Gastroesophageal sphincter (tissue), 4 donors: ENCODE data around the gene MYO9B. TPM values are rescaled to one million over a fixed set of nuclear protein-coding genes. Genes with fewer than 3 reads are reported as not detected.

Source experiments
- ATAC-seq: fragments of 150-250 bp; one replicate; pipeline ENCODE4 v1.9.1; 2016; ENCODE audit warnings: mild to moderate bottlenecking, moderate library complexity
- H3K27ac ChIP-seq, 4 donors: fragments of 200-600 bp; sonication (generic) in 3 of 4; 1 replicate in 3 of 4; 2 replicates in 1 of 4; pipeline ENCODE4 v1.5.1; 2016 to 2019
- H3K27me3 ChIP-seq: fragments of 200-600 bp; sonication (generic); one replicate; pipeline ENCODE4 v1.5.1; 2019
- H3K36me3 ChIP-seq, 2 donors: fragments of 200-600 bp; sonication (generic); one replicate each; pipeline ENCODE4 v1.5.1; 2019; ENCODE audit warnings: control low read depth in 1 of 2
- H3K4me1 ChIP-seq, 3 donors: fragments of 200-600 bp; sonication (generic); 1 replicate in 2 of 3; 2 replicates in 1 of 3; pipeline ENCODE4 v1.5.1; 2016 to 2019; ENCODE audit warnings: control low read depth in 2 of 3
- H3K4me3 ChIP-seq, 2 donors: fragments of 200-600 bp; sonication (generic); one replicate each; pipeline ENCODE4 v1.5.1; 2019; ENCODE audit warnings: mild to moderate bottlenecking in 1 of 2, moderate library complexity in 1 of 2
- H3K9me3 ChIP-seq, 3 donors: fragments of 200-600 bp; sonication (generic); one replicate each; pipeline ENCODE4 v1.5.1; 2017 to 2019; ENCODE audit warnings: control low read depth in 2 of 3
- EP300 ChIP-seq: sonication (generic); formaldehyde crosslinking; IDR thresholded peaks from one replicate; pipeline ENCODE4 v1.6.1; 2017; ENCODE audit warnings: antibody characterized with exemption, mild to moderate bottlenecking
- POLR2A ChIP-seq, 2 donors: fragments of 450-650 bp; IDR thresholded peaks; one replicate each; pipeline ENCODE4 v1.6.1; 2017; ENCODE audit warnings: antibody characterized with exemption in 2 of 2, mild to moderate bottlenecking in 2 of 2, moderate library complexity in 1 of 2
- POLR2AphosphoS5 ChIP-seq: sonication (generic); formaldehyde crosslinking; IDR thresholded peaks from one replicate; pipeline ENCODE4 v1.6.1; 2017; ENCODE audit warnings: antibody characterized with exemption
- WGBS, 2 donors: methylation state at CpG; one replicate each; pipeline ENCODE4 v1.1.5; 2018; ENCODE audit warnings: low coverage in 1 of 2; 5-methylcytosine and 5-hydroxymethylcytosine counted together
- total RNA-seq, 4 donors: library from RNA; depleted of rRNA; stranded (reverse); fragments of >200 nt; gene quantifications; one replicate each; pipeline ENCODE4 v1.1.0, GENCODE V29; 2016
- TF ChIP-seq, protein P1 (sequence below), 4 experiments: fragments of 200-600 bp in 2 of 4; fragments of 450-650 bp in 2 of 4; sonication (generic) in 1 of 4; IDR thresholded peaks; one replicate each; pipeline ENCODE4 v1.5.1; 2017 to 2019; ENCODE audit warnings: antibody characterized with exemption in 4 of 4, mild to moderate bottlenecking in 2 of 4, moderate library complexity in 2 of 4

Gene MYO9B
- total RNA-seq, 4 donors from 2014 or later = 38.1 to 77.7 (median 66.2) TPM

DNA sequence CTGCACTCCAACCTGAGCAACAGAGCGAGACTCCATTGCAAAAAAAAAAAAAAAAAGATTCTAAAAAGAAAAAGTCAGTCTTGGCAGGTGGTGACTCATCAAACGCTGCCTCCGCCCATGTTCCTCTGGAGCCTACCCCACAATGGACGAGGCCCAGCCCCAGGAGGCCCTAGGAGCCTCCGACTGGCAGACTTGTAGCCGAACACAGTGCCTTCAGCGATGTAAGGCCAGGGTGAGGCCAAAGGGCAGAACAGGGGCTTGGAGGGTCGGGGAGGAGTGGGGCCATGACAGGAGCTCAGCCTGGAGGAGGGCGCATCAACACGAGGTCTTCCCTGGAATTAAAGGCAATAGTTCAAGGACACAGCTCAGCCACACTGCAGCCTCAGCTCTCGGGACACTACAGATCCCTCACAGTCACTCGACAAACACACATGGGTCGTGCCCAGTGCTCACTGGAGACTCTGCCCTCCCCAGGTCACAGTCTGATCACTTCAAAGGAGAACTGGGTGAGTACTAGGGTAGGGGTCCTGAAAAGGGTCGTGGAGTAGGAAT is 144.7 kb downstream of the MYO9B start:
- ATAC-seq = peak; percentile 32
- H3K27ac ChIP-seq = peak overlapping the region in 1 of 4 donors; percentile 37
- H3K9me3 ChIP-seq = no peaks in the 10 kb centered on the region
- peaks cover 0 to 14% (median 11%) of the 10 kb centered on the region in 3 donors for H3K4me1 ChIP-seq
- no peaks in the 10 kb centered on the region for H3K27me3 ChIP-seq
- 0 to 31% methylated on average over 5 to 10 of the region's 14 CpGs for WGBS, 2 donors
- peaks cover 0 to 33% of the 10 kb centered on the region in 2 donors for H3K36me3 ChIP-seq
- no peak for TF ChIP-seq EP300
- no peak for TF ChIP-seq POLR2AphosphoS5
- TF ChIP-seq POLR2A (IDR thresholded peaks at IDR 0.05) = no peak
- TF ChIP-seq, protein P1, sequence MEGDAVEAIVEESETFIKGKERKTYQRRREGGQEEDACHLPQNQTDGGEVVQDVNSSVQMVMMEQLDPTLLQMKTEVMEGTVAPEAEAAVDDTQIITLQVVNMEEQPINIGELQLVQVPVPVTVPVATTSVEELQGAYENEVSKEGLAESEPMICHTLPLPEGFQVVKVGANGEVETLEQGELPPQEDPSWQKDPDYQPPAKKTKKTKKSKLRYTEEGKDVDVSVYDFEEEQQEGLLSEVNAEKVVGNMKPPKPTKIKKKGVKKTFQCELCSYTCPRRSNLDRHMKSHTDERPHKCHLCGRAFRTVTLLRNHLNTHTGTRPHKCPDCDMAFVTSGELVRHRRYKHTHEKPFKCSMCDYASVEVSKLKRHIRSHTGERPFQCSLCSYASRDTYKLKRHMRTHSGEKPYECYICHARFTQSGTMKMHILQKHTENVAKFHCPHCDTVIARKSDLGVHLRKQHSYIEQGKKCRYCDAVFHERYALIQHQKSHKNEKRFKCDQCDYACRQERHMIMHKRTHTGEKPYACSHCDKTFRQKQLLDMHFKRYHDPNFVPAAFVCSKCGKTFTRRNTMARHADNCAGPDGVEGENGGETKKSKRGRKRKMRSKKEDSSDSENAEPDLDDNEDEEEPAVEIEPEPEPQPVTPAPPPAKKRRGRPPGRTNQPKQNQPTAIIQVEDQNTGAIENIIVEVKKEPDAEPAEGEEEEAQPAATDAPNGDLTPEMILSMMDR (IDR thresholded peaks at IDR 0.05) = no peak
- no peak overlapping the region for H3K4me3 ChIP-seq

DNA sequence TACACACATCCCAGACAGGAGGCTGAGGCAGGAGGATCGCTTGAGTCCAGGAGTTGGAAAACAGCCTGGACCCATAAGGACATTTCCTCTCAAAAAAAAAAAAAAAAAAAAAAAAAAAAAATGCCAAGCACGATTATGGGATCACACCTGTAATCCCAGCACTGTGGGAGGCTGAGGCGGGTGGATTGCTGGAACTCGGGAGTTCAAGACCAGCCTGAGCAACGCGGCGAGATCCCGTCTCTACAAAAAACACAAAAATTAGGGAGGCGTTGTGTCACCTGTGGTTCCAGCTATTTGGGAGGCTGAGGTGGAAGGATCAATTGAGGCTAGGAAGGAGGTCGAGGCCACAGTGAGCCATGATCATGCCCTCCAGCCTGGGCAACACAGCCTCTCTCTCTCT is 149.5 kb downstream of the MYO9B start:
- H3K36me3 ChIP-seq = peaks cover 0 to 22% of the 10 kb centered on the region in 2 donors
- ATAC-seq = no peak
- H3K27ac ChIP-seq = no peak overlapping the region
- 77 to 95% methylated on average over 4 to 10 of the region's 10 CpGs for WGBS, 2 donors
- peak overlapping the region in 1 of 2 donors; percentile 79 for H3K4me3 ChIP-seq
- H3K9me3 ChIP-seq = no peaks in the 10 kb centered on the region
- peaks cover 0 to 29% (median 13%) of the 10 kb centered on the region in 3 donors for H3K4me1 ChIP-seq
- no peaks in the 10 kb centered on the region for H3K27me3 ChIP-seq
- no peak for TF ChIP-seq POLR2A (IDR thresholded peaks at IDR 0.05)

DNA sequence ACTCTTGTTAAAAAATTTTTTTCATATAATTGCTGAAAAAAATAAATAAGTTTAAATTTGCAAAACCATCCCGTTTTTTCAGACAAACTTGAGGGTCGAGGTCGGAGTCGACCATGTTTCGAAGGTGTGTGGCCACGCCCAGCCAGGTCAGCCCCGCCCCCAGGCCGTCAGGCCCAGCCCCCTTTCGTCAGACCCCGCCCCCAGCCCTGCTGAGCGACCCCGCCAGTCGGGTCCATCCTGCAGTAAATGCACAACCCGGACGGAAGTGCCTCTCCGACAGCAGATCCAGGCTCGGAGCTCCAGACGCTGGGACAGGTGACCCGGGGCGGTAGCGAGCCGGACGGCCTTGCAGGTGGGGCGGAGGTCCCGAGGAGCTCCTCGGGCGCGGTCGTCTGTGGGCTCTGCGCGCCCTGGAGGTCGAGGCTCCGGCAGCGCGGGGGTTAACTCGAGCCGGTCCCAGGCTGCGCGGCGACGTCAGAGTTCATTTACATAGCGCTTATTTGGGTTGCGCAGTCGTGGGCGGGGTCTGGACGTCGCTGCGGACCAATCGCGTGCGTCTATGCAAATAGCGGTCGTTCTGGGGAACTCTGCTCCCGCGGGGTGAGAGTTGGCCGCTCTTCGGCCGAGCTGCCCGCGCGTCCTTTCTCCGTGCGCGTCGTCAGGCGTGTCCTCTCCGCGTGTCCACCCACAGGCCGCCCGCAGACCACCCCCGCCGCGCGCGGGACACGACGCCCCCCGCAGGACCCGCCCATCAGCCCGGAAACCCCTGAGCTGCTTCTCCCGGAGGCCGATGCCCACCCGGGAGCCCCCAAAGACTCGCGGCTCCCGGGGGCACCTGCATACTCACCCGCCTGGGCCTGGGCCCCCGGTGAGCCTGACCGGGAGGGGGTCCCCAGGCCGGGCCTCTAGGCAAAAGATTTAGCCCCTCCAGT is 150.7 kb downstream of the MYO9B start, which contains the start of gene OCEL1:
Gene OCEL1, plus strand, starts transcription at position 225 of the 932 bp plus-strand sequence. Its CDS starts 22 bp downstream, at position 247.
- Histone ChIP-seq H3K27ac (peak within 1 kb of the TSS; percentile 74 to 94 (median 93)), H3K27me3 (no peaks in the 10 kb centered on the region), H3K9me3 (no peaks in the 10 kb centered on the region), H3K4me3 (peak within 1 kb of the TSS; percentile 65 to 79), H3K36me3 (peaks cover 0 to 35% of the 10 kb centered on the region in 2 donors), H3K4me1 (peaks cover 0 to 29% (median 10%) of the 10 kb centered on the region in 3 donors)
- 0% methylated on average over 2 of the region's 90 CpGs; no CpG with 5 or more reads in 1 of the 2 donors for WGBS, 2 donors
- TF ChIP-seq EP300 (no peak), POLR2AphosphoS5 (peak; percentile 81), POLR2A (IDR thresholded peaks at IDR 0.05) (peak; percentile 56 to 63)
- TF ChIP-seq, protein P1 (IDR thresholded peaks at IDR 0.05) = peak in 1 of 4 experiments; percentile 21
- ATAC-seq = peak; percentile 98

DNA sequence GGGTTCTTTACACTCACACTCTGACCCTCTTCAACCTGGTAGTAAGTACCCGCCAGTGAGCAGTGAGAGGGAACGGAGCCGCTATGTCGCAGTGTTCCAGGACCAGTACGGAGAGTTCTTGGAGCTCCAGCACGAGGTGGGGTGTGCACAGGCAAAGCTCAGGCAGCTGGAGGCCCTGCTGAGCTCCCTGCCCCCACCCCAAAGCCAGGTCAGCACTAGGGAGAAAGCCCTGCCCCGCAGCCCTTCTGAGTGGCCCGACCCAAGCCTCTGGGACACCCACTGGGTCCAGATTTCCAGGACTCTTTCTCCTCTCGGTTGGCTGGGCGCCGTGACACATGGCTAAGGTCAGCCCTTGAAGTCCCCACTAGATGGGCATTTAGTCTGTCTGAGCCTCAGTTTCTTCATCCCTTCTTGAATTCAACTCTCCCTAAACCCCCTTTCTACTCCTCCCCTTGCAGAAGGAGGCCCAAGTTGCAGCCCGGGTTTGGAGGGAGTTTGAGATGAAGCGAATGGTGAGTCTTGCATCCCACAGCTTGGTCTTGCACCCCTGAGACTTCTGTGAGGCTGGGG is 152.3 kb downstream of the MYO9B start:
- WGBS, 2 donors = 61% methylated on average over 3 of the region's 13 CpGs; no CpG with 5 or more reads in 1 of the 2 donors
- TF ChIP-seq, protein P1 (IDR thresholded peaks at IDR 0.05) = no peak
- TF ChIP-seq POLR2AphosphoS5 = no peak
- TF ChIP-seq EP300 = no peak
- no peak for TF ChIP-seq POLR2A (IDR thresholded peaks at IDR 0.05)
- ATAC-seq = no peak
- H3K27me3 ChIP-seq = no peaks in the 10 kb centered on the region
- peaks cover 0 to 29% (median 10%) of the 10 kb centered on the region in 3 donors for H3K4me1 ChIP-seq
- peak overlapping the region in 3 of 4 donors; percentile 27 to 93 (median 54) for H3K27ac ChIP-seq
- peaks cover 0 to 51% of the 10 kb centered on the region in 2 donors for H3K36me3 ChIP-seq
- no peaks in the 10 kb centered on the region for H3K9me3 ChIP-seq
- peak overlapping the region in 1 of 2 donors; percentile 79 for H3K4me3 ChIP-seq

DNA sequence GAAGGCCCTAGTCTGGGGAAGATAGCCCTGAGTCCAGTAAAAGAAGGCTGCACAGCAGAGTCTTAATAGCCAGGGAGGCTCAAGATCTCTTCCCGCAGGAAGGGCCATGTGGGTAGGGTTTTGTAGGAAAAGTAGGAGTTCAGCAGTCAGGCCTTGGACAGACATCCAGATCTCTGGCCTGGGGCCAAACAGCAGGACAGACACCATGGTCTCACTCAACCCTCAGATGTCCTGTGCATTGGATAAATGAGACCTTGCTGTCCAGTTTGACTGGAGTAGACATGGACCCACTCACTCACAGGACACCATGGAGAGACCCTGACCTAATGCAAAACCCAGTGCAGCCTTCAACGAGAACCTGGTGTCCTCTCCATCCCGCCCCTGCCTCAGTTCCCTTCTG is 154.3 kb downstream of the MYO9B start:
- H3K4me1 ChIP-seq = peaks cover 0 to 37% (median 10%) of the 10 kb centered on the region in 3 donors
- H3K27me3 ChIP-seq = no peaks in the 10 kb centered on the region
- peaks cover 0 to 62% of the 10 kb centered on the region in 2 donors for H3K36me3 ChIP-seq
- ATAC-seq = no peak
- H3K9me3 ChIP-seq = no peaks in the 10 kb centered on the region
- WGBS, 2 donors = 92 to 100% methylated on average over 1 to 2 of the region's 3 CpGs
- TF ChIP-seq EP300 (no peak), POLR2A (IDR thresholded peaks at IDR 0.05) (no peak), POLR2AphosphoS5 (no peak)
- TF ChIP-seq, protein P1 (IDR thresholded peaks at IDR 0.05) = no peak
- H3K27ac ChIP-seq = no peak overlapping the region
- H3K4me3 ChIP-seq = no peak overlapping the region
